PC-9 (cell line): Measurements from ENCODE around the gene USF1.

Experiments used
- CTCF ChIP-seq: fragments of 200-600 bp; sonication (generic); conservative IDR thresholded peaks from 2 replicates; pipeline ENCODE4 v1.6.1; 2017; ENCODE audit warnings: mixed run types, antibody characterized with exemption, mild to moderate bottlenecking, moderate library complexity
- EZH2 ChIP-seq: fragments of 200-600 bp; sonication (generic); IDR thresholded peaks from 2 replicates; pipeline ENCODE4 v1.8.0; 2017; ENCODE audit warnings: antibody characterized with exemption, low read depth

- TF ChIP-seq EZH2 (no peak), CTCF (no peak)
These were observed 24.0 kb upstream of the USF1 start, which contains the start of gene ARHGAP30 for GRCh38 chr1:161069731-161070270.
